GM12872 (cell line): ENCODE results near the gene RAP1GAP2.

Source experiments
- CTCF ChIP-seq: IDR thresholded peaks from 3 replicates; pipeline ENCODE4 v1.5.1; 2011; ENCODE audit warnings: low read depth, mild to moderate bottlenecking, low read length, moderate library complexity; ENCODE audit not compliant: insufficient read depth

Gene RAP1GAP2

GRCh38 chr17:2808367-2809335 lies 12.4 kb downstream of the RAP1GAP2 start:
- no peak for TF ChIP-seq CTCF

GRCh38 chr17:2809337-2809736 lies 13.1 kb downstream of the RAP1GAP2 start:
- TF ChIP-seq CTCF = no peak

GRCh38 chr17:2814049-2814448 lies 17.8 kb downstream of the RAP1GAP2 start:
- TF ChIP-seq CTCF = no peak

GRCh38 chr17:2814481-2815341 lies 18.5 kb downstream of the RAP1GAP2 start:
- TF ChIP-seq CTCF = no peak

- TF ChIP-seq CTCF = no peak
These were observed 19.5 kb downstream of the RAP1GAP2 start for GRCh38 chr17:2815781-2816185.

- TF ChIP-seq CTCF = no peak
These were observed 20.4 kb downstream of the RAP1GAP2 start for GRCh38 chr17:2816688-2817087.

GRCh38 chr17:2819921-2820501 lies 23.8 kb downstream of the RAP1GAP2 start:
- TF ChIP-seq CTCF = no peak
